ENCODE results near the gene ZNF629. TPM values are rescaled to one million over a fixed set of nuclear protein-coding genes. Genes with fewer than 3 reads are reported as not detected.
A peak's percentile ranks its signal among the peaks of the same experiment; 100 is the strongest.

ZNF629 gene
- total and polyA plus RNA-seq, 4 donors, result 5.7 to 16.3 (median 9.0) TPM

DNA sequence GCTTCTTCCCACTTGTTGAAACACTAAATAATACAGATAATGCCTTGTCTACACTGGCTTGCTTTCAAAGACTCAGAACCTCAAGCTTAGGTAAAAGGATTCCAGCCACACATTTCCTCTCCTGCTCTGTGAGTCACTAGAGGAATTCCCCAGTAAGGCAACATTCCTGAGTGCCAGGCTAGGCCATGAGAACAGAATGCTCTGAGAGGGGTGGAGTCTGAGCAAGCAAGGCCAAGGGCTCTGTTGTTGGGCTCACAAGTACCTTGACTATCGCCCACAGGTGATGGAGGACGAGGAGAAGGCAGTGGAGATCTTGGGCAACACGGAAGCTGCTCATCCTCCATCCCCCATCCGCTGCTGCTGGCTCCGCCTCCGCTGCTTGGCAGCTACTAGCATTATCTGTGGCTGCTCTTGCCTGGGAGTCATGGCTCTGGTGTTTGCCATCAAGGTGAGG is 45.5 kb downstream of the ZNF629 start:
- H3K9ac ChIP-seq (ENCODE audit: insufficient read depth in 1 of 2, low read length in 2 of 2), result peak overlapping the region in 1 of 2 donors; percentile 34

DNA sequence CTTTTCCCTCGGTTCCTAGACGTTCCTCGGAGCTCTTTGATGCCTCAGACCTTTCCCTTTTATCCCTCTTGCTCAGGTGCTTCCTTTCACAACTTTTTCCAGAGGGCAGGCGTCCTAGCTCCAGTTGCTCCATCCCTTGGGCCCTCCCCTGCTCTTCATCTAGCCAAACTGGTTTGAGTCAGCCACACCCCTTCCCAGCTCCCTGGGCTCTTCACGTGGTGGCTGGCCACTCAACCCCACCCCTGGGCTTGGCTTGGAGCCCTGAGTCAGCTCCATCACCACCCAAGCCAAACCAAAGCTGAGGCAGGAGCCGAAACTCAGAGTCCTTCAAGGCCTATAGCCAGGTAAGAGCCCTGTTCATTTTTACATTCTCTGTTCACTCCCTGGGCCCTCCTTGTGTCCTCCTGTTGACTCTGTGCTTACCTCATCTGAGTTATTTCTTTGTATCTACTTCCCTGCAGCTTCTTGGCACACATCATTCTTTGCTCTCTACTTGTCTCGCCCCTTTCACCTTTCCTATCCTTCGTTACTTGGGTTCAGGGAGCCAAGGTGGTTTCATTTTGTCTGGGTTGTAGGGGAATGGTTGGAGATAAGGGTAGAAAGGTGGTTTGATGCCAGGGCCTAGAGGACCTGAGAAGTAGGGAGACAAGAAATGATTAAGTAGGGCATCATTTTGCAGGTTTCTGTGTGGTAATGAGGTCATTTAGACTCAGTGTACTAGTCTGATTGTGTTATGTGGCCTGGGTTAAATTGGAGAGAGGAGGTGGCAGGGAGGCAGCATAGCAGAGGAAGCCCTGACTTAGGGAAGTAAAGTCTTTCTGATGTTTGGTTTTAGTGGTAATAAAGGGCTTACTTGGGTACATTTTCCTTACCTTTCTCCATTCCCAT is 46.4 kb downstream of the ZNF629 start:
- Histone ChIP-seq H3K4me1 (ENCODE audit: control insufficient read depth in 5 of 5, insufficient read depth in 5 of 5, low read length in 5 of 5) (peaks cover 0 to 9% (median 3%) of the 10 kb centered on the region in 5 donors), H3K9me3 (ENCODE audit: control insufficient read depth in 4 of 4, insufficient read depth in 3 of 4, low read length in 3 of 4) (no peaks in the 10 kb centered on the region), H3K4me3 (no peak overlapping the region), H3K9ac (ENCODE audit: insufficient read depth in 1 of 2, low read length in 2 of 2) (peak overlapping the region in 1 of 2 donors; percentile 23), H3K27ac (ENCODE audit: low read depth in 1 of 2, low read length in 1 of 2) (peak overlapping the region; percentile 68 to 75), H3K27me3 (ENCODE audit: control insufficient read depth in 3 of 3, insufficient read depth in 3 of 3, low read length in 2 of 3) (no peaks in the 10 kb centered on the region), H3K36me3 (ENCODE audit: control insufficient read depth in 4 of 4, insufficient read depth in 4 of 4, low read length in 4 of 4) (peaks cover 33 to 55% (median 39%) of the 10 kb centered on the region in 4 donors)
- DNase-seq (peak; percentile 75 to 86 (median 84)), ATAC-seq (ENCODE audit: insufficient read depth, low FRiP score) (peak; percentile 76)
- 54 to 70% methylated on average over 8 of the region's 8 CpGs for WGBS, 2 donors
- TF ChIP-seq, protein P1, sequence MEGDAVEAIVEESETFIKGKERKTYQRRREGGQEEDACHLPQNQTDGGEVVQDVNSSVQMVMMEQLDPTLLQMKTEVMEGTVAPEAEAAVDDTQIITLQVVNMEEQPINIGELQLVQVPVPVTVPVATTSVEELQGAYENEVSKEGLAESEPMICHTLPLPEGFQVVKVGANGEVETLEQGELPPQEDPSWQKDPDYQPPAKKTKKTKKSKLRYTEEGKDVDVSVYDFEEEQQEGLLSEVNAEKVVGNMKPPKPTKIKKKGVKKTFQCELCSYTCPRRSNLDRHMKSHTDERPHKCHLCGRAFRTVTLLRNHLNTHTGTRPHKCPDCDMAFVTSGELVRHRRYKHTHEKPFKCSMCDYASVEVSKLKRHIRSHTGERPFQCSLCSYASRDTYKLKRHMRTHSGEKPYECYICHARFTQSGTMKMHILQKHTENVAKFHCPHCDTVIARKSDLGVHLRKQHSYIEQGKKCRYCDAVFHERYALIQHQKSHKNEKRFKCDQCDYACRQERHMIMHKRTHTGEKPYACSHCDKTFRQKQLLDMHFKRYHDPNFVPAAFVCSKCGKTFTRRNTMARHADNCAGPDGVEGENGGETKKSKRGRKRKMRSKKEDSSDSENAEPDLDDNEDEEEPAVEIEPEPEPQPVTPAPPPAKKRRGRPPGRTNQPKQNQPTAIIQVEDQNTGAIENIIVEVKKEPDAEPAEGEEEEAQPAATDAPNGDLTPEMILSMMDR (IDR thresholded peaks at IDR 0.05; ENCODE audit: control extremely low read depth, extremely low read depth), result no peak

More for the DNA sequence above, 45.5 kb downstream of the ZNF629 start:
- no peaks in the 10 kb centered on the region for H3K9me3 ChIP-seq (ENCODE audit: control insufficient read depth in 4 of 4, insufficient read depth in 3 of 4, low read length in 3 of 4)
- no peak overlapping the region for H3K4me3 ChIP-seq
- peak; percentile 50 to 75 (median 64) for DNase-seq
- TF ChIP-seq, protein P1 (IDR thresholded peaks at IDR 0.05; ENCODE audit: control extremely low read depth, extremely low read depth), result no peak
- peaks cover 0 to 9% (median 3%) of the 10 kb centered on the region in 5 donors for H3K4me1 ChIP-seq (ENCODE audit: control insufficient read depth in 5 of 5, insufficient read depth in 5 of 5, low read length in 5 of 5)
- H3K27me3 ChIP-seq (ENCODE audit: control insufficient read depth in 3 of 3, insufficient read depth in 3 of 3, low read length in 2 of 3), result no peaks in the 10 kb centered on the region
- peaks cover 25 to 46% (median 33%) of the 10 kb centered on the region in 4 donors for H3K36me3 ChIP-seq (ENCODE audit: control insufficient read depth in 4 of 4, insufficient read depth in 4 of 4, low read length in 4 of 4)
- 71 to 79% methylated on average over 6 of the region's 6 CpGs for WGBS, 2 donors
- H3K27ac ChIP-seq (ENCODE audit: low read depth in 1 of 2, low read length in 1 of 2), result peak overlapping the region; percentile 14 to 68
- ATAC-seq (ENCODE audit: insufficient read depth, low FRiP score), result peak; percentile 84

DNA sequence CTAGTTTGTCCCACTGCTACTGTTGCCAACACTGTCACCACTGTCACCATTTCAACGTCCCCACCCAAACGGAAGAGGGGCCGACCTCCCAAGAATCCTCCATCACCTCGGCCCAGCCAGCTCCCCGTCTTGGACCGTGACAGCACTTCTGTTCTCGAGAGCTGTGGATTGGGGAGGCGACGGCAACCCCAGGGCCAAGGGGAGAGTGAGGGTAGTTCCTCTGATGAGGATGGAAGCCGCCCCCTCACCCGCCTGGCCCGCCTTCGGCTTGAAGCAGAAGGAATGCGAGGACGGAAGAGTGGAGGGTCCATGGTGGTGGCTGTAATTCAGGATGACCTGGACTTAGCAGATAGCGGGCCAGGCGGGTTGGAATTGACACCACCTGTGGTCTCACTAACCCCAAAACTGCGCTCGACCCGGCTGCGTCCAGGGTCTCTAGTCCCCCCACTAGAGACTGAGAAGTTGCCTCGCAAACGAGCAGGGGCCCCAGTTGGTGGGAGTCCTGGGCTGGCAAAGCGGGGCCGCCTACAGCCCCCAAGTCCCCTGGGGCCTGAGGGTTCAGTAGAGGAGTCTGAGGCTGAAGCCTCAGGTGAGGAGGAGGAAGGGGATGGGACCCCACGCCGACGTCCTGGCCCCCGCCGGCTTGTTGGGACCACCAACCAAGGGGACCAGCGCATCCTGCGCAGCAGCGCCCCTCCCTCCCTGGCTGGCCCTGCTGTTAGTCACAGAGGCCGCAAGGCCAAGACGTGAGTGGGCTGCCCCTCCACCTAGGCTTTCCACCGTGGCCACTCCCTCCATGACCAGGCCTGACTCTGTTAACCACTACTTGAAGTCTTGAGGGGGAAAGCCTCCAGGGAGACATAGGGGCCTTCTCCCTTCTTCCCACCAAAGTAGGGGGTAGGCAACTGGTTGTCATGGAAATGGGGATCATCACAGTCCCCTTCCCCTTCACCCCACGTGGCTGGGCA is 47.7 kb downstream of the ZNF629 start:
- peak overlapping the region in 1 of 2 donors; percentile 62 for H3K27ac ChIP-seq (ENCODE audit: low read depth in 1 of 2, low read length in 1 of 2)
- DNase-seq, result no peak
- H3K27me3 ChIP-seq (ENCODE audit: control insufficient read depth in 3 of 3, insufficient read depth in 3 of 3, low read length in 2 of 3), result no peaks in the 10 kb centered on the region
- TF ChIP-seq, protein P1 (IDR thresholded peaks at IDR 0.05; ENCODE audit: control extremely low read depth, extremely low read depth), result no peak
- no peaks in the 10 kb centered on the region for H3K9me3 ChIP-seq (ENCODE audit: control insufficient read depth in 4 of 4, insufficient read depth in 3 of 4, low read length in 3 of 4)
- peaks cover 0 to 9% (median 3%) of the 10 kb centered on the region in 5 donors for H3K4me1 ChIP-seq (ENCODE audit: control insufficient read depth in 5 of 5, insufficient read depth in 5 of 5, low read length in 5 of 5)
- no peak for ATAC-seq (ENCODE audit: insufficient read depth, low FRiP score)
- H3K4me3 ChIP-seq, result no peak overlapping the region
- H3K36me3 ChIP-seq (ENCODE audit: control insufficient read depth in 4 of 4, insufficient read depth in 4 of 4, low read length in 4 of 4), result peaks cover 37 to 60% (median 42%) of the 10 kb centered on the region in 4 donors
- 90 to 91% methylated on average over 37 of the region's 37 CpGs for WGBS, 2 donors
- H3K9ac ChIP-seq (ENCODE audit: insufficient read depth in 1 of 2, low read length in 2 of 2), result no peak overlapping the region
